GM19240 (cell line): ENCODE results near the gene WAS.
A peak's percentile ranks its signal among the peaks of the same experiment; 100 is the strongest.
"Not testable (repeated sequence)": the region's sequence is repeated elsewhere in the genome, so short reads cannot be mapped to it uniquely, and the experiment has no call there.

Experiments
- DNase-seq: peaks from one replicate; pipeline ENCODE4 v3.0.0; 2011; ENCODE audit warnings: low spot score; ENCODE audit not compliant: insufficient read length

WAS gene

DNA sequence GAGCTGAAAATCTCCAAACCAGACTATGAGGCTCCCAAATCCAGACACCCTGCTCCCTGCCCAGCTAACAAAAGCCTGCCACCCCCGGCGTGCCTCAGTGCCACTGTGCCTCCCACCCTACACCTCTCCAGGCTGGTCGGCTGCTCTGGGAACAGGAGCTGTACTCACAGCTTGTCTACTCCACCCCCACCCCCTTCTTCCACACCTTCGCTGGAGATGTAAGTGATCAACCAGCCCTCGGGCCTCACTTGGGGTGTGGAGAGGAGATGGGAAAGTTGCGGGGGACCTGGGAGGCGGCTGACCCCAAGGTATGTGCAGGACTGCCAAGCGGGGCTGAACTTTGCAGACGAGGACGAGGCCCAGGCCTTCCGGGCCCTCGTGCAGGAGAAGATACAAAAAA is 1.8 kb downstream of the WAS start:
- DNase-seq: no peak

DNA sequence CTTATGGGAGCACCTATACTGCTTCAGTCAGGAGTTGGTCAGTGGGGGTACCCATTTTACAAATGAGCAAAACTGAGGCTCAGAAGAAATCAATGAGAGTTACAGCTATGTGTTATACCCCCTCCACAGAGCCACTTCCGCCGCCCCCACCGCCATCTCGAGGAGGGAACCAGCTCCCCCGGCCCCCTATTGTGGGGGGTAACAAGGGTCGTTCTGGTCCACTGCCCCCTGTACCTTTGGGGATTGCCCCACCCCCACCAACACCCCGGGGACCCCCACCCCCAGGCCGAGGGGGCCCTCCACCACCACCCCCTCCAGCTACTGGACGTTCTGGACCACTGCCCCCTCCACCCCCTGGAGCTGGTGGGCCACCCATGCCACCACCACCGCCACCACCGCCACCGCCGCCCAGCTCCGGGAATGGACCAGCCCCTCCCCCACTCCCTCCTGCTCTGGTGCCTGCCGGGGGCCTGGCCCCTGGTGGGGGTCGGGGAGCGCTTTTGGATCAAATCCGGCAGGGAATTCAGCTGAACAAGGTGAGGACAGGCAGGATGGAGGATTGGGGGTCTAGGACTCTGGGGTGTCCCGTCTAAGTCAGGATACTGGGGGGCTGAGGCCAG is 5.0 kb downstream of the WAS start:
- DNase-seq: no peak

DNA sequence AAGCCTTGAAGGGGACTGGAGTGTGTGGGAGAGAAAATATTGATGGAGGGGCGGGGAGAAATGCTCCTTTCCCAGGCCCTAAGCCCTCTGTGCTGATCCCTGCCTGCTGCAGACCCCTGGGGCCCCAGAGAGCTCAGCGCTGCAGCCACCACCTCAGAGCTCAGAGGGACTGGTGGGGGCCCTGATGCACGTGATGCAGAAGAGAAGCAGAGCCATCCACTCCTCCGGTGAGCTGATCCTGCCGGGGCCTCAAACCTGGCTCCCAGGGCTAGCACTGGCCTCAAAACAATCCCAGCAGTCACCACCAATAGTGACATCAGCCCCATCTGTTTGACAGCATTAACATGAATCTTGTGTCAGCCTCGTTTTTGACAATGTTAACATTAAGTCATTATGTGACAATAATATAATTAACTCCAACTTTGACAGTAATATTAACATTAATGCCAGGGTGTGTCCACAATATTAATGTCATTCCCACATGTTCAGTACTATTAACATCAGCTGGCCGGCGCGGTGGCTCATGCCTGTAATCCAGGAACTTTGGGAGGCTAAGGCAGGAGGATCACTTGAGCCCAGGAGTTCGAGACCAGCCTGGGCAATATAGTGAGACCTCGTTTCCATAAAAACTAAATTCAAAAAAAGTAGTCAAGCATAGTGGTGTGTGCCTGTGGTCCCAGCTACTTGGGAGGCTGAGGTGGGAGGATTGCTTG is 5.8 kb downstream of the WAS start:
- DNase-seq: no peak

DNA sequence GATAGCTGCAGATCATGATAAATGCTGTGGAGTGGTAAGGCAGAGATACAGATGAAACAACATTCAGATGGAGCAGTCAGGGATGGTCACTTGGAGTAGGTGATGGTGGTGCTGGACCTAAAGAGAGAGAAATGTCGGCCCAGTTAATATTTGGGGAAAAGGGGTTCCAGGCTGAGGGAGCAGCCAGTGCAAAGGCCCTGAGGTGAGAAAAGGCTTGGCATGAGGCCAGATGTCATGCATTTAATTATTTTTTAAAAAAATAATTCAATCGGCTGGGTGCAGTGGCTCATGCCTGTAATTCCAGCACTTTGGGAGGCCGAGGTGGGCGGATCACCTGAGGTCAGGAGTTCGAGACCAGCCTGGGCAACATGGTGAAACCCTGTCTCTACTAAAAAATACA is 8.1 kb downstream of the WAS start:
- not testable (repeated sequence) for DNase-seq

DNA sequence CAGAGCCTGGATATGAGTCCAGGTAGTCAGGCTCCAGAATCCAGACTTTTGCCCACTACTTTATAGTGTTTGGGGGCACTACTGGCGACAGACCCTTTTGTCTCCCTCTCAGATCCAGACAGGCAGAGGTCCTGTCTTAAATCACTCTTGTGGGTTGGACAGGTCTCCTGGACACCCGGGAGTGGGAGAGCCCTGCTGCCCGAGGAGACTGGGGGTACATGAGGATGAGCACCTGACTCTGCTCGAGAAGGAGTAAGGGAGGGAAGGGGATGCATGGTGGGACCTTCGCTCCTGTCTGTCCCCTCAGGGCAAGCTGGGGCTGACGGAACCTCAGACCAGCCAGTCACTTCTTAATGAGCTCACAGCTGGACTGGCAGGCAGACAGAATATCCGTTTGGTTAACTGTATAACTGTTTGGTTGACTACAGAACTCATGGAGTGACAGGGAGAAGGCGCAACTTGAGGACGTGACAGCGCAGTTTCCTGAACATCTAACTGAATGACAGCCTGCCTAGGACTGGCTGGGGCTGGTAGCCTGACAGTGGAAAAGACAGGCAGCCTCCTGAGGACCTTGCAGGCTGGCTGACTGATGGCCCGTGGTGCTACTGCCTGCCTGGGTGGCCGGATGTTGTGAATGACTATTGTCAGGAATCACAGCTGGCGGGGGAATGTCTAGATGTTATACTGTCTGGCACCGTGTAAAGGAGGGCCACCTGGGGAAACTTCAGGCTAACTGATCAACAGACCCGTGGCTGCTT is 11.4 kb downstream of the WAS start:
- DNase-seq: no peak

DNA sequence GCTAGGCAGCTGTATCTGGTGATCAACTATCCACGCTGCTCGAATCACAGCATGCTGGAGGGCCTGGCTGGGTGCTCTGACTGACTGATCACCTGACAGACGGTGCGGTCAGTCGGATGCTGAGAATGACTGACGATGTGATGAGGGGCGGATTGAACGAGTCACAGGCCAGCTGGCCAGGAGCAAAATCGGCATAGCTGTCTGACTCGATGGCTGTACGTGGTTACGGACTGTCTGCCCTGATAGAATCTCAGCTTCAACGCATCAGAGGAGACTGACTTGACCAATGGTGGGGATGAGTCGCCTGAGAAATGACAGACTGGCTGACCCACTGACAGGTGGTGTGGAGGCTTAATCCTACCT is 11.9 kb downstream of the WAS start:
- DNase-seq: no peak

DNA sequence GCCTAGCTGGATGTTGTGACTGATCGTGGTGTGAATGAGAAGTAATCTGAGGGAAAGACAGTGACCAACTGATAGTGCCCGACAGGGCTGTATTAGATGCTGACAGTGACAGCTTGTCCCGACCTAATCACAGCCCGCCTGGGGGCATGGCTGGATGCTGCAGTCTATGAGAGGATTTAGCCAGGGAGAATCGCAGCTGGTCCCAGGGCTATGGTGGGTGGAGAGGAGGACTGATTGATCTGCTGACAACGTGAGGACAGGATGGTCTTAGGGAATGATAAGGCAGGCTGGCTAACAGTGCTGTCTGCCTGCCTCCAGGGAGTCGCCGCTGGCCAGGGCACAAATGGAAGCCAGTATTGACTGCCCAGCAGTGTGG is 12.3 kb downstream of the WAS start:
- no peak for DNase-seq

DNA sequence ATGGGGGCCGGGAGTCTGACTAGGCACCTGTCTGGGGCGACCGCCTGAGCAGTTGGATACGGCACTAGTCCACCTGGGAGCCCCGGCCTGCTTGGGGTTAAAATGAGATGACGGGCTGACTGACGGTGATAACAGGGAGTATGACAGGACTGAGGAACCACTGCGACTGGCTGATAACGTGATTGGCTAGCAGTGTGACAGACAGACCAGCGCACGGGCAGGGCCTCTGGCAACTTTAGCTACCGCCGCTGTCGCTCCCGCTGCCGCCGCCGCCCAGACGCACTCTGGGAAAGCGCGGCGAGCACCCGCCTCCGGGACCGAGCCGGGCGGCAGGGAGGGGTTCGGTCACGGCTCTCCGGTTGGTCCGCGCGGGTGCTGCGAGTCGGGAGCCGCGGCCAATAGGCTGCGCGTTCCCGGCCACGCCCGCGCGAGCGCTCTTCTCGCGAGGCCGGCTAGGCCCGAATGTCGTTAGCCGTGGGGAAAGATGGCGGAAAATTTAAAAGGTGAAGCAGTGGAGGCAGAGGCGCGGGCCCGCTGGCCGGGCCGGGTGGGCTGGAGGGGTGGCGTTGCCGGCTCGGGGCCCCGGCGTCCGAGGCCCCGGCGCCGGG is 12.8 kb downstream of the WAS start, which contains the start of gene SUV39H1:
Gene SUV39H1 (plus strand): TSS at position 434 of the 608 bp plus-strand sequence. CDS start 51 bp downstream, at position 485.
- peak; percentile 88 for DNase-seq

DNA sequence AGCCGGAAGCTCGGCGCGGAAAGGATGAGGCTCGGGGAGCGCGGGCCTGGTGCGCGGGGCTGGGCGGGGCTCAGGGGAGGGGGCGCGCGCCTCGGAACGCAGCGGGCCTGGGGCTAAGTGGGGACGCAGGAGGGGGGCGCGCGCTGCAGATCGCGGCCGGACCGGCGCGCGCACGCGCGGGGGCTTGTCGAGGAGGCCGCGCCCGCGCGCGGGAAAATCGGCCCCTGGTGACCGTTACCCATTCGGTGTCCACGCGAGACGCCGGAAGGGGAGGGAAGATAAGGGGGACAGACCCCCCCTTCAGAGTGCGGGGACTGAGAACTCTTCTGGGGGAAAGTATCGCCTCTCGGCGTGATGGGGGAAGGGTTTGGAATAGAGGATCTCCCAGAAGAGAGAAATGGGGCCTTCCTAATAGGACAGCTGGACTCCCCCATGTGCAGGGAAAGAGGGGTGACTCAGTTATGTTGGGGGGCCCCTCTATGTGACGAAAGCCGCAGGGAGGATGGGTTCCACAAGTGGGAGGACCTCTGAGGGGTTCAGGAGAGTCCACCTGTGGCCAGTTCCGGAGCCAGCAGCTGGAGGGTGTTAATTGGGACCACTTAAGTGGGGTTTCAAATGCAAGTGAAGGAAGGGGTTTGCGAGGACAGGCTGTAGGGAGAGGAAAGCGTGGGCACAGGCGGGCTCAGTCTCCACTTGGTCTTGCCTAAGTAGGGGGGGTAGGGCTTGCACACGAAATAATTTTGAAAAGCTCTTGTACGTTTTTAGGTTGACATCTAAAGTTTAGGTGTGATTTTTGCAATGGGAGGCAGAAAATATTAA is 13.5 kb downstream of the WAS start:
- no peak for DNase-seq

DNA sequence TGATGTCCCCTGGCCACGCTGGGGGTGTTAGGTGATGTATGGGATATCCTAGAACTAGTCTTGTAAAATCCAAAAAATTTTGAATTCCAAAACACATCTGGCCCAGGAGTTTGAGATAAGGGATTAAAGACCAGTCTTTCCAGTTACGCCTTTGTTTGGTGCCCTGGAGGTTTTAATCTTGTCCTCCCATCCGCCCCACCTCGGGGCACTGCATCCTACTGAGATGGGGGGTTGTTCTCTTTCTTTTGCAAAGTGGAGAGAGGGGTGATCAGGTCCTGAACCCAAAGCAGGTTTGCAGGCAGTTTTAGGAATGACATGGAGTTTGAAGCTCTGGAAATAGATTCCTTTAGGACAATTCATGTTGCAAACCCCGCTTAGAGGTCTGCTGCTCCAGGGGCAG is 14.7 kb downstream of the WAS start:
- no peak for DNase-seq

DNA sequence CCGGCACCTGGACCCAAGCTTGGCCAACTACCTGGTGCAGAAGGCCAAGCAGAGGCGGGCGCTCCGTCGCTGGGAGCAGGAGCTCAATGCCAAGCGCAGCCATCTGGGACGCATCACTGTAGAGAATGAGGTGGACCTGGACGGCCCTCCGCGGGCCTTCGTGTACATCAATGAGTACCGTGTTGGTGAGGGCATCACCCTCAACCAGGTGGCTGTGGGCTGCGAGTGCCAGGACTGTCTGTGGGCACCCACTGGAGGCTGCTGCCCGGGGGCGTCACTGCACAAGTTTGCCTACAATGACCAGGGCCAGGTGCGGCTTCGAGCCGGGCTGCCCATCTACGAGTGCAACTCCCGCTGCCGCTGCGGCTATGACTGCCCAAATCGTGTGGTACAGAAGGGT is 16.6 kb downstream of the WAS start:
- no peak for DNase-seq

DNA sequence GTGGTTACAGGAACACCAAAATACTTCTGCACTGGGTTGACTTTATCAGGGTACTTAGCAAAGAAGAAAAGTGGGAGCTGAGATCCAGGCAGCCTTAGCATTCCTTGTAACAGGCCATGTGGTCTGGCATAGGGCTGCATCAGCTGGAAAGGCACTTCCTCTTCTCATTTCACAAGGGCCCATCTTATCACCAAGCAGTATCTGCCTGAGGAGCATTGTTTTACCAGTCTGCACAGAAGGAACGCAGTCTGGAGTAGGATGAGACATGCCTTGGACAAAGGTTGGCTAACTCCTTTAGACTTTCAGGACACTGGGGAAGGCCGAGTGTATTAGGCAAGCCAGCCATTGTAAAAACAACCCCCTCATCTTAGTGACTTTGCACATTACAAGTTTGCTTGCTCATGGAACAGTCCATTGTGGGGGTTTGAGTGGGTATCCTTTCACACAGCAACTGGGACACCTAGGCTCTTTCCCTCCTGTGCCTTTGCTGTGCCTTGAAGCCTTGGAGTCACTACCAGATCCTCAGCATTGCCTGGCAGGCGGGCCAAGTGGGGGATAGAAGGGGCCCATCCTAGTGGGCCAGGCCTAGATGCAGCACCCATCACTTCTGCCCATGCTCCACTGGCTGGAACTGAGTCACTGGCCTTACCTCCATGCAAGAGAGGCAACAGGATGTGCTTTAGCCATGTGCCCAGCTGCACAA is 17.5 kb downstream of the WAS start:
- no peak for DNase-seq

DNA sequence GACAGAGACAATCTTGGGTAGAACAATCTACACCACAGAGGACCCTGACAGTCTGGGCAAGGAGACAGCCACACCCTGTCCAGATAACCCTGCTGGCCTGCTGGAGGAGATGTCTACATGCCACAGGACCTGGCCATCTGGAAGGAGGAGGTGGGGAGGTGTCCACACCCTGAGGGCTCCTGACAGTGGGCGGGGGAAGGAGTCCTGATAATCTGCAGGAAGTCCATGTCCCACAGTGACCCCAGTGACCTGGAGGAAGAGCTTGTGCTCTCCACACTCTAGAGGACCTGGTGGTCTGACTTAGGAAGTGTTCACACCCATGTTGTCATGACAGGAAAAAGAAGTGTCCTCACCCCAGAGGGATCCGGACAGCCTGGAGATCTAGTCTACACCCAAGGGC is 18.4 kb downstream of the WAS start:
- DNase-seq: no peak

DNA sequence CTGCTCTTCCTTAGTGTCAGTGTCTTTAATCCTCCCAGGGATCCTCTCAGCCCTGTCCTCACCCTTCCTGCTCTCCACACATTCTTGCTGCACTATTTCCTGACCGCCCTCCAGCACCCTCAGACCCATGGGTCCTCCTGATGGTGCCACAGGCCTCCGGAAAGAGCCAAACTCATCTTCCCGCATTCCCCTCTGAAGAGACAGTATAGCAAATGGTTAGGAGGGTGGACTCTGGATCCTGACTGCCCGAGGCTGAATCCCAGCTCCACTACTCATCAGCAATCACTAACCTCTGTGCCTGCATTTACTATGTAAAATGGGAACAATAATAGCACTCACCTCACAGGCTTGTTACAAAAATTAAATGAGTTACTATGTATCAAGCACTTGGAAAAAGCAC is 19.1 kb downstream of the WAS start:
- DNase-seq: no peak

DNA sequence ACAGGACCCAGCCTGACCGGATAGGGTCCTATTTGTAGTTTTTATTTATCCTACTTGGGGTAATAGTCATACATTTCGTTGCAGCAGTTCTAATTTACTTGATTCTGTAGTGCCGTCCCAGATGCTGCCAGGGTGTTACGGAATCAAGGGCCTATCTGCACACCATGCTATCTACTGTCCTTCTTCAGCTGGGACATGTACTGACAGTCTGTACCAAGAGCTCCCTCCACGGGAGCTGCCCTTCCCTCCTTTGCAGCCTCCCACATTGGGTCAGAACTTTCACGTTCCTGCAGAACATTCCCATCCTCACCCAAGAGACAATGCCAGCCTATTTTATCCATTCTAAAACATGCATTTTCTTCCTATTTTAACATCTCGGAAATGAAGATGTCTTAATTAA is 19.6 kb downstream of the WAS start:
- DNase-seq: no peak

DNA sequence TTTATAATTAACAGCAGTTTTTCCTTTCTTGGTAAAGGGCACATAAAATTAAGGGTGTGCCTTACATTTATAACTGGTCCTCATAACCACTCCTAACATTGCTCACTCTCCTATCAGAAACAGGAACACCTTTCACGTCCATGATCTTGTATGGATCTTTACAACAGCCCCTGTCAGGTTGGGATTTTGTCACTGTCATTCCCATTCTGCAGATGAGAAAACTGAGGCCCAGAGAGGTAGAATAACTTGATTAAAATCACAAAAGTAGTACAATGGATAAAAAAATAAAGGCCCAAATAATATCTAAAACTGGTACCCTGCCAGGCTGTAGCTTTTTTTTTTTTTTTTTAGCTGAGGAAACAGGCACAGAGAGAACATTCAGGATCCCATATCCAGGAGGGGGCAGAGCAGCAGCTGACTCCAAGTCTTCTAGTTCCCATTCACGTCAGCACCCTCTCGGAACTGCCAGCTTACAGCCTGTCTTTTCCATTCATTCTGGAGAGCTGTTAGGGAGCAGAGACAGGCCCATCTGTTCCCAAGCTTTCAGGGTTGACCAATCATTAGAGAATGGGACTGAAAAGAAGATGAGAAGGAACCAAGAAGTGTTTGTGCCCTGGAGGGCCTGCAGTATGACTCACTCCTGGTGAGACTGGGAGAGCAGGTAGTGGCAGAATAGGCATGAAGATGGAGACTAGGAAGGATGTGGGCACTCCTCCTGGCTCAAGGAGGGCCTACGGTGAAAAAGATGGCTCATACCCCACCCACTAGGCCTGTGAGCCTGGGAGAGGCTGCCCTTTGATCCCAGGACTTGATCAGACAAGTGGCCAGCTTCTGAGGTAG is 20.3 kb downstream of the WAS start:
- DNase-seq: no peak

DNA sequence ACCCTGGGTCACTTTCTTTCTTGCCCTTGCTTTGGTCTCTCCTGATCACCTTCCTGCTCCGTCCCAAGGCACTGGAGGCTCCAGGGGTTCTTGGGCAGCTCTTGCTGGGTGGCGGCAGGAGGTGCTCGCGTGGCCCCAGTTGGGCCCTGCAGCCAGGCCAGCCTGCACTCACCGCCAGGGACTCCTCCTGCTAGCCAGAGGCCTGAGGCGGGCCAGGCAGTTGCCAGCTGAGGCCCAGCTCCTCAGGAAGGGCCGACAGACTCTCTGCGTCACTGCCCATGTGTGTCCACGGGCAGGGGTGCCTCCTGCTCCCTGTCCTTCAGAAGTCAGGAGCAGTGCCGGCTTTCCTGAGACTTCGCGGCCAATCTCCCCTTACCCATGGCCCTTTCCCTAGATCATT is 22.3 kb downstream of the WAS start:
- no peak for DNase-seq

DNA sequence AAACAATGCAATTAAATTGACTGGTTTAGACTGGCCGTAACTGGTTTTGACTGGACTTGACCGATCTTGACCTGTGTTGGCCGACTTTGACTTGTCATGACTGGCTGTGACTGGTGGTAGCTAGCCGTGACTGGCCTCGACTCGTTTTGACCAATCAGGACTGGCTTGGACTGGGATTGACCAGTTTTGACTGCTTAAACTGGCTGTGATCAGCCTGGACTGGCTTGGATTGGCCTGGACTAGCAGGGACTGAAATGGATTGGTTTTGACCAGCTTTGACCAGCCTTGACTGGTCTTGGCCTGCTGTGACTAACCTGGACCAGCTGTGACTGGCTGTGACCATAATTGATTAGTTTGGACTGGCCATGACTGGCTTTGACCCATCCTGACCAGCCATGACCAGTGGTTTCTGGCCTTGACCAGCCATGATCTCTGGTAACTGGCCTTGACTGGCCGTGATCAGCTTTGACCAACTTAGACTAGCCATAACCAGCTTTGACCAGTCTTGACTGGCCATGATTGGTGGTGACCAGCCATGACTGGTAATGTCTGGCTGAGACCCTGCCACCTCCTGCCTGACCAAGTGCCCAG is 26.0 kb downstream of the WAS start:
- DNase-seq: no peak

DNA sequence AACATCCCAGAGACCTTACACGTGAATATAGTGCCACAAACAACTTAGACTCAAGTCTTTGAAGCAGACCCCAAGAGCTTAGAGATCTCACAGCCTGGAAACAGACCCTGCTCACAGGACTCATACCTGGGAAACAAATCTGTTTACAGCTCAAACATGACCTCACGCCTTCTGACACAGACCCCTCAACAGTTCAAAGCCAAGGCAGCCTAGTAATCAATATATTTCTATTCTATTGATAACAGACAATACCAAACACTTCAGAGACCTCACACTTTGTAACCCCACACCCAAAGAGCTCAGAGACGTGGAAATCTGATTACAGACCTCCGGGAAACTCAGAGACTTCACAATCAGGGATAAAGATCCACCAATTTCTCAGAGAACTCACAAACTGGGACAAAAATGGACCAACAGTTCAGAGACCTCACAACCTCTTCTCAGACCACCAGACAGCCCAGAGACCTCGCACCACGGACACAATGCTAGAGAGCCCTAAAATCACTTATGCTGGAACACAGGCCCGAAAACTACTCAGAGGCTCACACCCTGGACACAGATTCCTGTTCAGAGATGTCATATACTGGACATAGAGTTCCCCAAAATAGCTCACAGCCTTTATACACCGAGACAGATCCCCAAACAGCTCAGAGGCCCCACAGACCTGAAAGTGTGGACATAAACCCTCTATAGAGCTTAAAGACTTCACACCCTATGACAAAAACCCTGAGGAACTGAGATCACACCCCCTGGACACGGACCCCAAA is 27.7 kb downstream of the WAS start:
- DNase-seq: no peak
